Activated naive CD8-positive, alpha-beta T cell (primary cell): ENCODE results near the gene CHAT.

ENCODE experiments used
- H3K27ac Mint-ChIP-seq: one replicate; pipeline ENCODE4 v1.8.0; 2021; ENCODE audit warnings: mixed read lengths
- H3K27me3 Mint-ChIP-seq: one replicate; pipeline ENCODE4 v1.8.0; 2021; ENCODE audit warnings: mixed read lengths
- H3K36me3 Mint-ChIP-seq: one replicate; pipeline ENCODE4 v1.8.0; 2021; ENCODE audit warnings: mixed read lengths
- H3K4me1 Mint-ChIP-seq: one replicate; pipeline ENCODE4 v1.8.0; 2021; ENCODE audit warnings: low read depth, mixed read lengths
- H3K4me3 Mint-ChIP-seq: one replicate; pipeline ENCODE4 v1.8.0; 2021; ENCODE audit warnings: mild to moderate bottlenecking, mixed read lengths
- H3K9me3 Mint-ChIP-seq: one replicate; pipeline ENCODE4 v1.8.0; 2021; ENCODE audit warnings: low read depth, mixed read lengths

Gene CHAT

DNA sequence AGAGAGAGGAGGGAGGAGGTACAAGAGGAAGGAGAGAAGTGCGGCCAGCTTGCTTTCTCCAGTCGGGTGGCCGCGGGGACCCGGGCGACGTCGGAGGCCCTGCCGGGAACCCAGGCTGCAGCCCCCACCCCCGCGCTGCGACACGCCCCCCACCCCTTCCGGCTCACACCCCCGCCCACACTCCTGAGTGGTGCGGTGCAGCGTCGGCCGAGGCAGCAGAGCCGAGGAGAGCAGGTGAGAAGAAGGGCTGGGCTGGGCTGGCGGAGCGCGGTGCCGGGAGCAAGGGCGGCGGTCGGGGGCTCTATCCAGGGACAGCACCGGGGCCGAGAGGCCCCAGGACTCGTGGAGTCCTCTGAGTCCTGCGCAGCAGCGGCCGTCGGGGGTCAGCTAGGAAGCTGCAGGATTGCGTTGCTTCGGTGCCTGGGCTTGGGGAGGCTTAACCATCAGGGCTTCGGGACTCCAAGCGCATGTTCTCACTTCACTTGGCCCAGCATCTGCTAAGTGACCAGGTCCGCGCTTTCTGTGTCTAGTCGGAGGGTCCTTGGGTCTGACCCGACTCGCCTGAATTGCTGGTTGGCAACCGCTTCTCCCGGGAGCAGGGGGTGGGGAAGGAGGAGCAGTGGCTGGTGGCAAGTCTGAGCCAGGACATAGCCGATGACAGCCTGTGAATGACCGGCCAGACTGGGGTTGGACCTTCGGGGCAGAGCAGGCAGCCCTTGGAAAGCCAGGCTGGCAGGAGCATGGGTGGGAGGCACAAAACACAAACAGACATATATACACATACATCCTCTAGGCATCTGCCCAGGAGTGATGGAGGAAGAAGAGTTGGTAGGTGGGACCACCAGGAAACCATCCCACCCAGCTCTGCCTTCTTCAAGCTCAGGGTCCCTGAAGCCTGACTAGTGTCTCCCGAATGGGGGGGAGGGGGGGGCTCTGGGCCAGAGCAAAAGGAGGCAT is 683 bp downstream of the CHAT start:
- no peaks in the 10 kb centered on the region for H3K9me3 Mint-ChIP-seq
- H3K36me3 Mint-ChIP-seq = no peaks in the 10 kb centered on the region
- H3K4me3 Mint-ChIP-seq = no peak overlapping the region
- H3K4me1 Mint-ChIP-seq = peaks cover 16% of the 10 kb centered on the region
- H3K27me3 Mint-ChIP-seq = peaks cover 51% of the 10 kb centered on the region
- no peak overlapping the region for H3K27ac Mint-ChIP-seq

DNA sequence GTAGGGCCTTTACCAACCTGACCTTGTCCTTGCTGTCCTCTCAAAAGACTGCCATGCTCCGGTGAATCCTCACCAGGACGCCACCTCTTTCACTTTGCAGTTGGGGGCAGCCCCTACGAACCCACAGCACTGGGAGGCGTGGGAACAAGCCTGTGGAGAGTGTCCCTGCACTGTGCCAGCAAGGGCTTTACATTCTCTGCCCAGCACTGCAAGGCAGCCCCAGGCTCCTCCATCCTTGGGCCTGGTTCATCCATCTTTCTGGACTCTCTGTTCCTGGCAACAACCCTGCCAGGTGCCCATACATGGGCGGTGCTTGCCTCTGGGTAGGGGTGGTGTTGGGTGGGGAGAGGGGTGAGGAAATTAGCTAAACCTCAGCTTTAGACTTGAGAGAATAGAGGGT is 1.4 kb downstream of the CHAT start:
- Mint-ChIP-seq H3K27ac (no peak overlapping the region), H3K27me3 (peaks cover 51% of the 10 kb centered on the region), H3K4me1 (peaks cover 16% of the 10 kb centered on the region), H3K9me3 (no peaks in the 10 kb centered on the region), H3K36me3 (no peaks in the 10 kb centered on the region), H3K4me3 (no peak overlapping the region)

DNA sequence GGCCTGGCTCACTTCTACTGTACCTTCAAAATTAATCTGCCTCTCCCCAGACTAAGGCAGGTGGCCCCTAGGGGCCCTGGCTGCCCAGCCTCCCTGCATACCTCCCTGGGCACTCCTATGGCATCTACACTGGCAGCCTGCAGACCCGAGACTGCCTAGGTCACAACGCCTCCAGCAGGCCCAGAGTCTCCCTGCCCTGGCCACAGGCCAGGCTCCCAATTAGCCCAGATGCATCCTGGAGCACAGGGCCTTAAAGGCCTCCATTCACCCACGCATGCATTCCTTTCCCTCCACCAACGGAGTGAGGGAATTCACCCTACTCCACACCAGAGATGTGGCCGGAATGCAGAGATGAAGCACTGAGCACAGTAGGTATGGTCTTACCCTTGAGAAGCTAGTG is 1.9 kb downstream of the CHAT start:
- Mint-ChIP-seq H3K27me3 (peaks cover 51% of the 10 kb centered on the region), H3K36me3 (no peaks in the 10 kb centered on the region), H3K4me1 (peaks cover 16% of the 10 kb centered on the region), H3K9me3 (no peaks in the 10 kb centered on the region), H3K4me3 (no peak overlapping the region), H3K27ac (no peak overlapping the region)

DNA sequence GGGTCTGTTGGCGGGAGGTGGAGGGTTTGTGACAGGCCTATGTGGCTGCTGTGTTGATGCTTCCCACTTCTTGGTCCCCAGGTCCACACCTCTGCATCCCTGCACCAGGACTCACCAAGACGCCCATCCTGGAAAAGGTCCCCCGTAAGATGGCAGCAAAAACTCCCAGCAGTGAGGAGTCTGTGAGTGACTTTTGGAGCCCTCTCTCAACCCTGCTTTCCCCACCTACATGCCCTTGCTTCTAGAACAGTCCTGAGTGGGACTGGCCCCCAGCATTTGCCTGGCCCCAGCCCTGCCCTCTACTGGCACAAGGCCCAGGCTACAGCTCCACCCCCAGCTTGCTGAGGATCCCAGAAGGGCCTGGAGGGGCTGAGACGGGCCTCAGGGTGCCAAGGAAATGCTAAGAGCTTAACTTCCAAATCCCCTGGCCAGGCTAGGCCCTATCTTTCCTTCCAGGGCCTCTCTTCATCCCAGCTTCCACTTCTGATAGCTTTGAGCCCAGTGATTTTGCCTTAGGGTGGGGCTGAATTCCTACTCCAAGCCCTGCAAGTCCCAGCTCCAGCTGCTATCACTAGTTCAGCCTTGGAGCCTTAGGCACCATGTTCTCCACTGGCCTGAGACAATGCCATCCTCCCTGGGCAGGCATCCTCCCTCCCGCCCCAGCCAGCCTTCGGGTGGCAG is 2.7 kb downstream of the CHAT start:
- Mint-ChIP-seq H3K4me1 (peaks cover 15% of the 10 kb centered on the region), H3K9me3 (no peaks in the 10 kb centered on the region), H3K27ac (no peak overlapping the region), H3K36me3 (no peaks in the 10 kb centered on the region), H3K4me3 (no peak overlapping the region), H3K27me3 (peaks cover 46% of the 10 kb centered on the region)

DNA sequence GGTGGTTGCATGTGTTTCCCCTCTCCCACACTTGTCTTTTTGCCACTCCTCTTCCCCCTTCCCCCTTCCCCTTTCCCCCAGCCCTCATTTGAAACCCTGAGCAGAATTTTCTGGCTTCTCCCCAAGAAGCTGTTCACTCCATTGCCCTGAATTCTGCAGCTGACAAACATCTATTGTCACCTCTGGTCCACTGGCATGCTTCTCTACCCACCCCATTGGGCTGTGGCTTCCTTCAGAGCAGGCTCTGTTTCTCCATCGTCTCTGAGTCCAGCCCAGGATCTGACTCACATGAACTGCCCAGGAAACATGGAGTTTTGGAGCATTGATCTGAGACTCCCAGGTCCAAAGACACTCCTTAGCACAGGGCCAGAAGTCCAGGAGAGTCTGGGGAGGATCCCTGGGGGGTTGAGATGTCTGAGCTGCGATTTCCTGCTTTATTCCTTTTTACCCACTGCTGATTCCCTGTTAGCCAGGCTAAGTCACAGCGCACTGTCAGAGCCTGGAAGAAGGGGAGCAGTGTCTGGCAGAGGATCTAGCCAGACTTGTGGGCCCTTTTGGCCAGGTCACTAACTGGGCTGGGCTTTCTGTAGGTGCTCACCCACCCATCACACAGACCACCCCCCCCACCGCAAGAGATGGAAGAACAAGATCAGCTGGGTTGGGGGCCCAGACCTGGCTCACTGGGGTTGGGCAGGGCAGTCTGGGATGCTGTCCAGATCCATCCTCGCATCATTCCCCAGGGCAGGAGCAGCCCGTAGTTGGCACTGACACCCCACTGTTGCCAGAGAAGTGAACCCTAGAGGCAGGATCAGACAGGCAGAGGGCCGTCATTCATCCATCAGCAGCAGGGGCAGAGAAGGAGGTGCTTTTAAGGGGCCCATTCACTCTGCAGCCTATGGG is 3.5 kb downstream of the CHAT start:
- Mint-ChIP-seq H3K9me3 (no peaks in the 10 kb centered on the region), H3K36me3 (no peaks in the 10 kb centered on the region), H3K4me3 (no peak overlapping the region), H3K4me1 (peaks cover 14% of the 10 kb centered on the region), H3K27me3 (peaks cover 40% of the 10 kb centered on the region), H3K27ac (no peak overlapping the region)

DNA sequence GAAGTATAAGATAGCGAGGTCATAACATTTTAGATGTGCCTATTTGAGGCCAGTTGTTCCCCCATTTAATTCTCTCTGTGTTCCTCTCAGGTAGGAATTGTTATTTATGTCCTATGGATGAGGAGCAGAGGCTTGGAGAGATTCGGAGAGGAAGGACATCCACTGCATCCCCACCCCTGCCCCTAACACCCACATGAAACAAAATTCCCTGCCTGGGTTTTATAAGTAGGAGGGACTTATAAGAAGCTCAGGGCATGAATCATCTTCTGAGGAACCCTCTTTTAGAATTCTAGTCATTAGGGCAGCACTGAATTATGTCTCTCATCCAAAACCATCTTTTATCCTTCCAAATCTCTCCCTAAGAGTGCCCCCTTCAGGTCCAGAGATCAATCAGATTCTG is 5.0 kb downstream of the CHAT start:
- H3K36me3 Mint-ChIP-seq = no peaks in the 10 kb centered on the region
- no peaks in the 10 kb centered on the region for H3K9me3 Mint-ChIP-seq
- H3K4me1 Mint-ChIP-seq = peaks cover 3% of the 10 kb centered on the region
- H3K4me3 Mint-ChIP-seq = no peak overlapping the region
- H3K27me3 Mint-ChIP-seq = peaks cover 30% of the 10 kb centered on the region
- no peak overlapping the region for H3K27ac Mint-ChIP-seq

DNA sequence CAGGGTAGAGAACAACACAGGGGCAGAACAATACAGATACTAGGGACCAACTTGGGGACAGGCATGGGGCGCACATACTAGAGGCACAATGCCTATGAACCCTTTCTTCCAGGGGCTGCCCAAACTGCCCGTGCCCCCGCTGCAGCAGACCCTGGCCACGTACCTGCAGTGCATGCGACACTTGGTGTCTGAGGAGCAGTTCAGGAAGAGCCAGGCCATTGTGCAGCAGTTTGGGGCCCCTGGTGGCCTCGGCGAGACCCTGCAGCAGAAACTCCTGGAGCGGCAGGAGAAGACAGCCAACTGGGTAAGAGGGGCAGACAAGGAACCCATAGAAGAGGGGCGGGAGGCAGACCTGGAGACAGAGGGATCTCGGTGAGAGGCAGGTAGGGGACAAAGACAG is 5.8 kb downstream of the CHAT start:
- Mint-ChIP-seq H3K4me1 (peaks cover 2% of the 10 kb centered on the region), H3K27ac (no peak overlapping the region), H3K4me3 (no peak overlapping the region), H3K9me3 (no peaks in the 10 kb centered on the region), H3K27me3 (peaks cover 28% of the 10 kb centered on the region), H3K36me3 (no peaks in the 10 kb centered on the region)

DNA sequence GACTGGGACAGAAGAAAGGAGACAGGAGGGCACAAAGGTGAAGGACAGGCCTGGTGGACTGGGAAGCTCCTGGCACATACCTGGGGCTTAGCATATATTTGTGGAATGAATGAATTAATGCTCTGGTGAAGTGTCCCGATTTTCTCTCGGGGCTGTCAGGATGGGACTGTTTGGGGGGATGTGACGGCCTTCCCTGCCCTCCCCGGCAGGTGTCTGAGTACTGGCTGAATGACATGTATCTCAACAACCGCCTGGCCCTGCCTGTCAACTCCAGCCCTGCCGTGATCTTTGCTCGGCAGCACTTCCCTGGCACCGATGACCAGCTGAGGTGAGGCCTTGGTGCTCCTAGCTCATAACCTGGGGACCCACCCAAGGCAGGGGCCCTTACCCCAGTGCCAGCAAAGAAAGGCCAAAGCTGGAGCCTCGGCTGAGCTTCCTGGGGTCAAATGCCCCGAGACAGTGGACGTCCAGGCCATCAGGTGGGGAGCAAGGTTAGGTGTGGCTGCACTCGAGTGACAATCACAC is 6.5 kb downstream of the CHAT start:
- Mint-ChIP-seq H3K9me3 (no peaks in the 10 kb centered on the region), H3K4me3 (no peak overlapping the region), H3K27ac (no peak overlapping the region), H3K27me3 (peaks cover 26% of the 10 kb centered on the region), H3K4me1 (no peaks in the 10 kb centered on the region), H3K36me3 (no peaks in the 10 kb centered on the region)

DNA sequence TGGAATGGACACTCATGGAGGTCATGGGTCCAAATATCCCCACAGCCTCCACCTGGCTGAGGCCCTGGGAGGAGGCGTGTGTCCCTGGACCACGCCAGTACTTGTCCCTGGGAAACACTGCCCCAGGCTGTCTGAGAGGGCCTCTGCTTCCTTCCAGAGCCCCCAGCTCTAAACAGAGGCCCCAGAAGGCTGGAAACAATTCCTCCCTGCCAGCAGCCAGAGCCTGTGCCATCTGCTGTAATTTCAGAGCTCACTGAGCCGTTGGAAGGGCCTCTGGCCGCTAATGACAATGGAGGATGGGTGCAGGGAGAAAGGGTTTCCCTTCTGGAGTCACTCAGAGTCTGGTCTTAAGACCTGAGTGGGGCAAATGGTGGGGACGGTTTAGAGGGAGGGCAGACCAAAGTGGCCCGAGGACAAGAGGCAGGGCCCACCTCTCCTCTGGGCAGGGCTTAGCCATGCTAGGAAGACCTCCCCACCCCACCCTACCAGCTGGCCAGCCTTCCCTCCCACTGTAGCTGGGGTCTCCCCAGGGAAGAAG is 7.1 kb downstream of the CHAT start:
- H3K27ac Mint-ChIP-seq = no peak overlapping the region
- no peak overlapping the region for H3K4me3 Mint-ChIP-seq
- H3K27me3 Mint-ChIP-seq = peaks cover 21% of the 10 kb centered on the region
- H3K36me3 Mint-ChIP-seq = no peaks in the 10 kb centered on the region
- no peaks in the 10 kb centered on the region for H3K4me1 Mint-ChIP-seq
- H3K9me3 Mint-ChIP-seq = no peaks in the 10 kb centered on the region

DNA sequence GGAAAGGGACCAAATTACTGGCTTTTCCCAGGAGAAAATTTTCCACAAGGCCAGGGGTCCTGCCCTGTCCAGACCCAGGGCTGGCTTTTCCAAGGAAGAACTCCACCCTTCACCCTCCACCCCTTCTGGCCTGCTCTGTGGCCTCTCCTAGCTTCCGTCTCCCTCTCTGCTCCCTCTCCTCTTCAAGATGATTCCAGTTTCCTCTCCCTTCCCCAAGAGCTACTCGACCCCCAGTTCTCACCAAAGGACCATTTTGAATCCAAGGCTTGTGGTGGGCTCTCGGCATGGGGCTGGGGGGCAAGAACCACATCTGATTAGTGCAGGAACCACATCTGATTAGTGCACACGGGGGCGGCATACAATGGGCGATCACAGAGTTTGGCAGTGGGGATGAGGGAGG is 7.7 kb downstream of the CHAT start:
- Mint-ChIP-seq H3K36me3 (no peaks in the 10 kb centered on the region), H3K27me3 (peaks cover 19% of the 10 kb centered on the region), H3K4me3 (no peak overlapping the region), H3K9me3 (no peaks in the 10 kb centered on the region), H3K4me1 (no peaks in the 10 kb centered on the region), H3K27ac (no peak overlapping the region)

DNA sequence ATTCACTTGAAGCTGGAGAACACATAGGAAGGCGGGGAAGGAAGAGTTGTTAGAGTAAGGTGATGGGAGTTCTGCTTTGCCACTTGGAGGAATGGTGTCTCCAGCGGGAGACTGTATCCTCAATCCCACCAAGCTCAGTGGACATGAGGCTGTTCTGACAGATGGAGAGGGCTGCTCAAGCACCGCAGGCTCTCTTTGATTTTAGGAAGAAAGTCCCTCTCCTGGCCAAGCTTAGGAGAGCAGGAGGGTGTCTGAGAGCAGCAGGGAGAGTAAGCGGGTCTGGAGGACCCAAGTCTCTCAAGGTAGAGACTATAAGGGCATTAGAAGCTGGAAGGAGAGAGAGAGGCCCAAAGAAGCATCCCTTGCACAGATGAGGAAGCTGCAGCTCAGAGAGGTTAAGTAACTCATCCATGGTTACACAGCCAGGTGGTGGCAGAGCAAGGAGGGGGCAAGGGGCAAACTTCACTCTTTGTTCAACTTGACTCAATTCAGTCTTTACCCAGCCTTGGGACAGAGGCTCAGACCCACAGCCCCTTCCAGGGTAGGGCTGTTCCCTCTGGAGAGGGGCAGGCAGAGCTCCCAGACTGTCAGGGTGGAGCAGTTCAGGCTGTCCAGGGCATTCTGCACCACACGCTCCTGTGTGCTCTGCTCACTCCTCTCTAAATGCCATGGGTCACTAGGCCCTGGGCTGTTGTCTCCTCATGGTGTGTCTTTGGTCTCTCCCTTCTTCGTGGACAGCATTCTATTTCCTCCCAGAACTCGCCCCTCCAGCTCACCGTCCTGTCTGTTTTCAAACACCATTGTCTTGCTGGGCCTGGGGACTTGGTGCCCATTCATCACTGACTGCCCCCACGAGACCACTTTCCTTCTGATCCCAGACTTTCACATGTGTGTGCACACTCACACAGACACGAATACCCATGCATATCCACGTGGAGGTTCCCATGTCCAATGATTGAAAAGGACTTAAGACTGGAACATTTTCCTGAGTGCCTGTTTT is 8.9 kb downstream of the CHAT start:
- no peaks in the 10 kb centered on the region for H3K9me3 Mint-ChIP-seq
- no peak overlapping the region for H3K4me3 Mint-ChIP-seq
- H3K27ac Mint-ChIP-seq = no peak overlapping the region
- H3K4me1 Mint-ChIP-seq = no peaks in the 10 kb centered on the region
- H3K36me3 Mint-ChIP-seq = no peaks in the 10 kb centered on the region
- H3K27me3 Mint-ChIP-seq = peaks cover 13% of the 10 kb centered on the region

DNA sequence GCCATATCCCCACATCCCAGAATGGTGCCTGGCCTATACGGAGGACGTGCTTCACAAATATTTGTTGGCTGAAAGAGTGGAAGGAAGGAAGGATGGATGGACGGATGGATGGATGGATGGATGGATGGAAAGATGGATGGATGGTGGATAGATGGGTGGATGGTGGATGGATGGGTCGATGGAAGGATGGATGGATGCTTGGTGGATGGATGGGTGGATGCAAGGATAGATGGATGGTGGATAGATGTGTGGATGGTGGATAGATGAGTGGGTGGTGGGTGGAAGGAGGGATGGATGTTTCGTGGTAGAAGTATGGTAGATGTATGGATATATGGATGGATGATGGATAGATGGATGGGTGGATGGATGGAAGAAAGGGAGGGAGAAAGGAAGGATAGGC is 10.8 kb downstream of the CHAT start:
- Mint-ChIP-seq H3K27ac (no peak overlapping the region), H3K9me3 (no peaks in the 10 kb centered on the region), H3K27me3 (peaks cover 2% of the 10 kb centered on the region), H3K36me3 (no peaks in the 10 kb centered on the region), H3K4me1 (no peaks in the 10 kb centered on the region), H3K4me3 (no peak overlapping the region)

DNA sequence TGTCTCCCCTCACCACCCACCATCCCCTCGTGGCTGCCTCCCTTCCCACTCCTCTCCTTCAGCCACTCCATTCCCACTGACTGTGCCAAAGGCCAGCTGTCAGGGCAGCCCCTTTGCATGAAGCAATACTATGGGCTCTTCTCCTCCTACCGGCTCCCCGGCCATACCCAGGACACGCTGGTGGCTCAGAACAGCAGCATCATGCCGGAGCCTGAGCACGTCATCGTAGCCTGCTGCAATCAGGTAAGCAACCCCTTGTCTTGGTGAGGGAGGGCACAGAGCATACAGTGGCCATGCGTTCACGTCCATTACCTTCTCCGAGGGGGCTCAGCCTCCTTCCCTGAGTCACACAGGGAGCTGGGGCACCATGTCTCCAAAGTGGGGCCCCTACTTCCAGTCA is 11.6 kb downstream of the CHAT start:
- Mint-ChIP-seq H3K36me3 (no peaks in the 10 kb centered on the region), H3K27me3 (peaks cover 2% of the 10 kb centered on the region)

More for the DNA sequence above, 11.6 kb downstream of the CHAT start:
- Mint-ChIP-seq H3K9me3 (no peaks in the 10 kb centered on the region), H3K4me1 (no peaks in the 10 kb centered on the region), H3K27ac (no peak overlapping the region), H3K4me3 (no peak overlapping the region)
